Uterus (tissue), 4 donors: Measurements from ENCODE around the gene DDX42. TPM values are rescaled to one million over a fixed set of nuclear protein-coding genes. Genes with fewer than 3 reads are reported as not detected.
A peak's percentile ranks its signal among the peaks of the same experiment; 100 is the strongest.

Source experiments
- DNase-seq, 2 donors: peaks; one replicate each; pipeline ENCODE4 v3.0.0-alpha.2; 2019 to 2020
- H3K27ac ChIP-seq, 2 donors: fragments of 200-600 bp; sonication (generic); 1 replicate in 1 of 2; 2 replicates in 1 of 2; pipeline ENCODE4 v1.5.1; 2016 to 2018
- H3K27me3 ChIP-seq, 2 donors: fragments of 200-600 bp; sonication (generic); one replicate each; pipeline ENCODE4 v1.5.1; 2018 to 2019; ENCODE audit warnings: control low read depth in 1 of 2
- H3K36me3 ChIP-seq, 2 donors: fragments of 200-600 bp; sonication (generic); one replicate each; pipeline ENCODE4 v1.5.1; 2019; ENCODE audit warnings: control low read depth in 1 of 2
- H3K4me1 ChIP-seq, 2 donors: fragments of 200-600 bp; sonication (generic); one replicate each; pipeline ENCODE4 v1.5.1; 2018 to 2019; ENCODE audit warnings: control low read depth in 1 of 2
- H3K4me3 ChIP-seq, 2 donors: fragments of 200-600 bp; sonication (generic); 1 replicate in 1 of 2; 2 replicates in 1 of 2; pipeline ENCODE4 v1.5.1; 2018 to 2019; ENCODE audit warnings: mild to moderate bottlenecking in 1 of 2
- H3K9me3 ChIP-seq, 2 donors: fragments of 200-600 bp; sonication (generic); one replicate each; pipeline ENCODE4 v1.5.1; 2019; ENCODE audit warnings: control low read depth in 1 of 2
- POLR2A ChIP-seq, 2 donors: fragments of 450-650 bp; IDR thresholded peaks; one replicate each; pipeline ENCODE4 v1.6.1; 2016; ENCODE audit warnings: antibody characterized with exemption in 2 of 2, mild to moderate bottlenecking in 1 of 2, moderate library complexity in 1 of 2
- intact Hi-C: fragments of 100-400 bp; cut with DNase I; formaldehyde crosslinking; loops from one replicate; pipeline ENCODE4 v1.15.1; 2023; ENCODE audit warnings: low total_unique reads
- total RNA-seq, 4 donors: library from RNA; depleted of rRNA in 3 of 4; stranded (reverse); fragments of >200 nt in 3 of 4; gene quantifications; one replicate each; pipeline versions ENCODE4 v1.1.0 to v1.2.4, GENCODE V29; 2014 to 2023
- TF ChIP-seq, protein P1 (sequence below), 4 experiments: fragments of 200-600 bp in 2 of 4; fragments of 450-650 bp in 2 of 4; sonication (generic) in 2 of 4; IDR thresholded peaks; one replicate each; pipeline ENCODE4 v1.5.1; 2016 to 2019; ENCODE audit warnings: antibody characterized with exemption in 4 of 4, mild to moderate bottlenecking in 2 of 4, moderate library complexity in 1 of 4
- donor health status: DM: yes; HTN: yes; CAD: no.

The DDX42 gene
- total RNA-seq, 4 donors from 2014 or later, result 89.9 to 180 (median 150) TPM

DNA sequence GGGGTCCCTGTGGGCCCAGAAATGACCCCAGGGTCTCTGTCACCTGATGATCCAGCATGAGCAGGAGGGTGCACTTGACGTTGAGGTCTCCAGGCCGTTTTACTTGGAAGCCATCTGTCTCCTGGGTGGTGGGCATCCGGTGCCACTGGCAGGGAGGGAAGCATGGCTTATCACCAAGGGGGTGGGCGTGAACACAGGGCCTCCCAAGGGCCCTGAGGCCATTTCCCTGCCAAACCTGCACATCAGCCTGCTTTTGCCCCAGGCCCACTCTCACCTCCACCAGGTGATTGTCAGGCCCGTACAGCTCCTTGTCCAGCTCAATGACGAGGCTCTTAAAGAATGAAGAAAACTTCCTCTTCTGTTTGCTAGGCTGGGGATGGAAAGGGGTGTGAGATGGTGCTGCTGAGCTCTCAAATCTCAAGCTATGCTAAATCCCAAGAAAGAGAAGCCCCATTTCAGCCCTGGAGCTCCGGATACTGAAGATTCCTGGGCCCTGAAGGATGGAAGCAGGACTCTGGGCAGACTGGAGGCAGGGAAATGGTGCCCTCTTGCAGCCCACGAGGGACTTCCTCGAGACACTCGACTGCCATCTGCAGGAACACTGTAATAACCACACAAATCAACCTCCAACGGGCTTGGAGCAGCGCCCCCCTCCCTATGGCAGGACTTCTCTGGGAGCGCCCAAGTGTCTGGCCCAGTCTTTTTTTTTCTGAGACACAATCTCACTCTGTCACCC, 60.6 kb downstream of the DDX42 start:
- TF ChIP-seq, protein P1, sequence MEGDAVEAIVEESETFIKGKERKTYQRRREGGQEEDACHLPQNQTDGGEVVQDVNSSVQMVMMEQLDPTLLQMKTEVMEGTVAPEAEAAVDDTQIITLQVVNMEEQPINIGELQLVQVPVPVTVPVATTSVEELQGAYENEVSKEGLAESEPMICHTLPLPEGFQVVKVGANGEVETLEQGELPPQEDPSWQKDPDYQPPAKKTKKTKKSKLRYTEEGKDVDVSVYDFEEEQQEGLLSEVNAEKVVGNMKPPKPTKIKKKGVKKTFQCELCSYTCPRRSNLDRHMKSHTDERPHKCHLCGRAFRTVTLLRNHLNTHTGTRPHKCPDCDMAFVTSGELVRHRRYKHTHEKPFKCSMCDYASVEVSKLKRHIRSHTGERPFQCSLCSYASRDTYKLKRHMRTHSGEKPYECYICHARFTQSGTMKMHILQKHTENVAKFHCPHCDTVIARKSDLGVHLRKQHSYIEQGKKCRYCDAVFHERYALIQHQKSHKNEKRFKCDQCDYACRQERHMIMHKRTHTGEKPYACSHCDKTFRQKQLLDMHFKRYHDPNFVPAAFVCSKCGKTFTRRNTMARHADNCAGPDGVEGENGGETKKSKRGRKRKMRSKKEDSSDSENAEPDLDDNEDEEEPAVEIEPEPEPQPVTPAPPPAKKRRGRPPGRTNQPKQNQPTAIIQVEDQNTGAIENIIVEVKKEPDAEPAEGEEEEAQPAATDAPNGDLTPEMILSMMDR (IDR thresholded peaks at IDR 0.05), result no peak
- TF ChIP-seq POLR2A (IDR thresholded peaks at IDR 0.05), result no peak
- no peaks in the 10 kb centered on the region for H3K9me3 ChIP-seq
- H3K27me3 ChIP-seq, result no peaks in the 10 kb centered on the region
- intact Hi-C loops, result no loop called here
- no peak for DNase-seq
- H3K4me1 ChIP-seq, result peaks cover 7 to 15% of the 10 kb centered on the region in 2 donors
- no peaks in the 10 kb centered on the region for H3K36me3 ChIP-seq
- no peak overlapping the region for H3K27ac ChIP-seq
- no peak overlapping the region for H3K4me3 ChIP-seq

DNA sequence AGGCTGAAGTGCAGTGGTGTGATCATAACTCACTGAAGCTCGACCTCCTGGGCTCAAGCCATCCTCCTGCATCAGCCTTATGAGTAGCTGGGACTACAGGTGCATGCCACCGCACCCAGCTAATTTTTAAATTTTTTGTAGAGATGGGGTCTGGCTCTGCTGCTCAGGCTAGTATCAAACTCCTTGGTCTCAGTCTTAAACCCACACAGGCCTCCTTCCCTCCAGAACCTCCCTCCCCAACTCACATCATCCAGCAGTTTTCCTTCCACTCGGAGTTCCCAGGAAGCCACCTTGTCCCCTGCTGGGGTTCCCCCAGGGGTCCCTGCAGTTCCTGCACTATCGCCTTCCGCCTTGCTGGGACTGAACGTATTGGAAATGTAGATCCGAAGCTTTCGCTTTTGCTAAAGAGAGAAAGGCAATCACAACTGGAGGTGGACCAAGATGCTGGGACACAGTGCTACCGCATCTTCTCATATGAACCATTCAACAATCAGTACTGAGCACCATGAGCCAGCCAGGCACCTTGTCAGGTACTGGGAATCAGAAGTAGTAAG, 61.3 kb downstream of the DDX42 start:
- Histone ChIP-seq H3K4me3 (no peak overlapping the region), H3K27me3 (no peaks in the 10 kb centered on the region), H3K4me1 (peaks cover 7 to 15% of the 10 kb centered on the region in 2 donors), H3K36me3 (no peaks in the 10 kb centered on the region), H3K9me3 (no peaks in the 10 kb centered on the region), H3K27ac (no peak overlapping the region)
- no peak for TF ChIP-seq POLR2A (IDR thresholded peaks at IDR 0.05)
- TF ChIP-seq, protein P1 (IDR thresholded peaks at IDR 0.05), result no peak
- intact Hi-C loops, result no loop called here
- DNase-seq, result no peak

DNA sequence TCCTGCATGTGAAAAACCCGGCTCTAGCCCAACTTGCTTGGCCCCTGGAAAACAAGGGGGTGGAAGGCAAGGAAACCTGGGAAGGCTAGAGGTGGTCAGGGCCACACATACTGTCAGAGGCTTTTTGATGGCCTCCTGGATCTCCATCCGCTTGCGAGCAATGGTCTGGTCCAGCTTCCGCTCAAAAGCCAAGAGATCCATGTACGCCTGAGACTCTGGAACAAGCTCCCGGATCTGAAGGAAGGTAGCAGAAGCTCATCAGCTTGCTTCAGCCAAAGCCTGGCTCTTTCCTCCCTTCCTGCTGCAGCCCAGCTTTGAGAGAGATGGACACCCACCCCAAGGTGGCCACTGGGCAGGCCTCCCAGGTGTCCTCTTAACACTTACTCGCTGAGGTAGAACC, 62.8 kb downstream of the DDX42 start:
- Histone ChIP-seq H3K36me3 (no peaks in the 10 kb centered on the region), H3K9me3 (no peaks in the 10 kb centered on the region), H3K4me1 (peaks cover 14 to 20% of the 10 kb centered on the region in 2 donors), H3K27me3 (no peaks in the 10 kb centered on the region), H3K4me3 (no peak overlapping the region), H3K27ac (peak overlapping the region in 1 of 2 donors; percentile 86)
- TF ChIP-seq POLR2A (IDR thresholded peaks at IDR 0.05), result no peak
- intact Hi-C loops, result no loop called here
- DNase-seq, result no peak

DNA sequence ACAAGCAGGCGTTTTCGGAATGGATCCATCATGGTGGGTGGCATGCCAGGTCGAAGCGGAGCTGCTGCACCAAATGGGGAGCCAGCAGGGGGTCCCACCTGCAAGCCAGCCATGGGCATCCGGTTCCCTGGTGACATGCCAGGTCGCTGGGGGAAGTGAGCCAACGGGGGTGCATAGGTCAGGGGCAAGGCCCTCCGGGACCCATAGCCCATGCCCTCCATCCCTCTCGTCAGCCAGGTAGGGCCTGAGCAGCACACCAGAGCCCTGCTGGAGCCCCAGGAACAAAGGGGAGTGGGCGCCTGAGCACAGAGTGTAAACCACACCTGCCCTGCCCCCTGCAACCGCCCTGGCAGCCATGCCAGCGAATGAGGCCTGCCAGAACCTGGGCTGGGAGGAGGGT, 63.5 kb downstream of the DDX42 start:
- Histone ChIP-seq H3K27me3 (peaks cover 0 to under 1% of the 10 kb centered on the region in 2 donors), H3K4me1 (peaks cover 14 to 20% of the 10 kb centered on the region in 2 donors), H3K27ac (peak overlapping the region; percentile 86 to 95), H3K36me3 (no peaks in the 10 kb centered on the region), H3K4me3 (no peak overlapping the region), H3K9me3 (no peaks in the 10 kb centered on the region)
- intact Hi-C loops, result no loop called here
- TF ChIP-seq, protein P1 (IDR thresholded peaks at IDR 0.05), result no peak
- TF ChIP-seq POLR2A (IDR thresholded peaks at IDR 0.05), result no peak
- DNase-seq, result no peak

DNA sequence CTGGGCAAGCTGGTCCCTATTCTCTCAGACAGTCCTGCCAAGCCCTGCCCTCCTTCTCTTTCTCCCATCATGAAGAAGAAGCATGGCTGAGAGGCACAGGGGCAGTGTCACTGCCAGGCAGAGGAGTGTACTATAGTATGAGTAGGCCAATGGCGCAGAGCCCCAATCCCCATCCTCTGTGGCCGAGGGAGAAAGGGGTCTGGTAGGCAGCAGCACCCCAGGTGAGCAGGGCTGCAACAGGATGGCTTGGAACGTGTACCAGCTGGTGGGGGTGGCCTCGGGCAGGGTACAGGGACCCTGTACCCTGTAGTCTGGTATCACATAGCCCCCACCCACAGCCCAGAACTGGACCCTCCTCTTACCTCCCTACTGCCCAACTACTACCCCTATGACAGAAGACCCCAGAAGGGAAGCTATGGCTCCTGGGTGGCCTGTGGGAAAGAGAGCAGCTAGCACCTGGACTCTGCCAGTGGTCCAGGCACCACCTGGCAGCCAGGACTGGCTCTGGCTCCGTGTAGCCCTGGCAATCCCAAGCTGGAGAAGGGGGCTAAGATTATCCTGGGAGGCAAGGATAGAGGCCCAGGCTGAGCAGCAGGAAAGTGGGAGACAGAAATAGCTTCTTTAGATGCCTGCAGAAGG, 64.1 kb downstream of the DDX42 start:
- H3K4me3 ChIP-seq, result peak overlapping the region in 1 of 2 donors; percentile 1

More for the DNA sequence above, 64.1 kb downstream of the DDX42 start:
- peaks cover 14 to 20% of the 10 kb centered on the region in 2 donors for H3K4me1 ChIP-seq
- TF ChIP-seq POLR2A (IDR thresholded peaks at IDR 0.05), result no peak
- TF ChIP-seq, protein P1 (IDR thresholded peaks at IDR 0.05), result no peak
- intact Hi-C loops, result no loop called here
- no peak for DNase-seq
- H3K27ac ChIP-seq, result peak overlapping the region; percentile 86 to 95
- peaks cover 0 to 3% of the 10 kb centered on the region in 2 donors for H3K27me3 ChIP-seq
- H3K9me3 ChIP-seq, result no peaks in the 10 kb centered on the region
- H3K36me3 ChIP-seq, result no peaks in the 10 kb centered on the region
